Measurements from ENCODE around the gene TSPAN9. TPM values are rescaled to one million over a fixed set of nuclear protein-coding genes. Genes with fewer than 3 reads are reported as not detected.

Gene TSPAN9
- total RNA-seq, 1 donor = 76.0 TPM

- H3K4me3 ChIP-seq (ENCODE audit: low read depth, low read length) = no peak overlapping the region
- TF ChIP-seq CTCF (IDR thresholded peaks at IDR 0.05; ENCODE audit: insufficient read depth, low read depth, low read length) = no peak
- DNase-seq (ENCODE audit: low read depth) = no peak
Measured at GRCh38 chr12:3083921-3084347, 6.8 kb downstream of the TSPAN9 start.

DNA sequence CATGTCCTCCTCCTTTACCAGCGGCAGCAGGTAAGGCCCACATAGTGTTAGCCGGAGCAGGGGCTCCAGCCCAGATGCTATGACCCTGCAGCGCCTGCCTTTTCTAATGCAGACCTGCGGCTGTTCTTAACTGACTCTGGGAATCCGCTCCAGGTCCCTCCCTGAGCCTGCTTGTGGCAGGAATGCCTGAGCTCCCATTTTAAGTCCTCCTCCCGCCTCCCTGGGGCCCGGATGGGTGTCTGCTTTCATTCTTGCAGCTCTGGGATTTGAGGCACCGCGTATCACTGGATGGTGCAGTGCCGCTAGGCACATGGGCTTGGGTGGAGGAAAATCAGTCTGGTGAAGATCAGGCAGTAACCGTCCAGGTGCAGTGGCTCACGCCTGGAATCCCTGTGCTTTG, 7.6 kb downstream of the TSPAN9 start:
- no peak overlapping the region for H3K4me3 ChIP-seq (ENCODE audit: low read depth, low read length)
- DNase-seq (ENCODE audit: low read depth) = no peak
- no peak for TF ChIP-seq CTCF (IDR thresholded peaks at IDR 0.05; ENCODE audit: insufficient read depth, low read depth, low read length)

GRCh38 chr12:3085341-3086139, 8.4 kb downstream of the TSPAN9 start:
- no peak for DNase-seq (ENCODE audit: low read depth)
- no peak for TF ChIP-seq CTCF (IDR thresholded peaks at IDR 0.05; ENCODE audit: insufficient read depth, low read depth, low read length)
- H3K4me3 ChIP-seq (ENCODE audit: low read depth, low read length) = no peak overlapping the region

DNA sequence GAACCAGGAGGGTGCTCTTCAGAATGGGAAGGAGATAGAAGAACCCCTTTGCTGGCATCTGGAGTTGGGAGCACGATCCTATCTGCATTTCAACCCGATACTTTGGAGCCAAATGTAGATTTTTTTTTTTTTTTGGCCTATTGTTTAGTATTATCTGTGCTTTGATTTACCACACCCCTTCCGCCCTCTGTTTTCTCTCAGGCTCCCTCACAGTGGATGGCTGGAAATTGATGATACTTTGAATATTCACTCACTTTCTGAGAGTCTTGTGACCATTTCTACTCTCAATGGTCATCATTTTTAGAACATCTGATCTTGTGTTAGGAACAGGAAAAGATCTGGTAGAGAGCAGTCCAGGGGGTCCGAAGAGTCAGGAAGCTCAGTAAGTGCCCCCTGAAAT, 9.0 kb downstream of the TSPAN9 start:
- no peak for TF ChIP-seq CTCF (IDR thresholded peaks at IDR 0.05; ENCODE audit: insufficient read depth, low read depth, low read length)
- DNase-seq (ENCODE audit: low read depth) = no peak
- H3K4me3 ChIP-seq (ENCODE audit: low read depth, low read length) = no peak overlapping the region

DNA sequence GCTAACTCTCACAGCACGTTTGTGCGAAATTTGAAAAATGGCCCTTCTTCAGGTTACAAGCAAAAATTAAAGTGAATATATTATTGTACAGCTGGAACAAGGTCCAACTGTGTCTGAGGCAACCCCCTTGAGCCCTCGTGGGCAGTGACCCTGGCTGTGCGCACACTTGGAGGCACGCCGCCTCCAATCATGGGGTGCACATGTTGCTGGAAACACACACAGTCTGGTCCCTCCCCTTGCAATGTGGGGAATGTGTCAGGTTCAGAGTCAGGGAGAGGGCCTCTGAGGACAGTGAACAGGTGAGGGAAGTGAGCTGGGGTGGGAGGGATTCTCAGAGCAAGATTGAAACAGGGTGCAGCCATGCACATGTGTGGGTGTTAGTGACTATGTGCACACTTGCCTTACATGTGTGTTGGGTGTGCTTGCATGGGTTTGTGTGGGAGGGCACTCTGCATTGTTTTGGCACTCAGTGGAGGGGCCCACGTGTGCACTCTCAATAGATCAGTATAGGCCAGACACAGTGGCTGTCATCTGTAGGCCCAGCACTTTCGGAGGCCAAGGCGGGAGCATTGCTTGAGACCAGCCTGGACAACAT, 9.6 kb downstream of the TSPAN9 start:
- TF ChIP-seq CTCF (IDR thresholded peaks at IDR 0.05; ENCODE audit: insufficient read depth, low read depth, low read length) = no peak
- no peak overlapping the region for H3K4me3 ChIP-seq (ENCODE audit: low read depth, low read length)
- no peak for DNase-seq (ENCODE audit: low read depth)

DNA sequence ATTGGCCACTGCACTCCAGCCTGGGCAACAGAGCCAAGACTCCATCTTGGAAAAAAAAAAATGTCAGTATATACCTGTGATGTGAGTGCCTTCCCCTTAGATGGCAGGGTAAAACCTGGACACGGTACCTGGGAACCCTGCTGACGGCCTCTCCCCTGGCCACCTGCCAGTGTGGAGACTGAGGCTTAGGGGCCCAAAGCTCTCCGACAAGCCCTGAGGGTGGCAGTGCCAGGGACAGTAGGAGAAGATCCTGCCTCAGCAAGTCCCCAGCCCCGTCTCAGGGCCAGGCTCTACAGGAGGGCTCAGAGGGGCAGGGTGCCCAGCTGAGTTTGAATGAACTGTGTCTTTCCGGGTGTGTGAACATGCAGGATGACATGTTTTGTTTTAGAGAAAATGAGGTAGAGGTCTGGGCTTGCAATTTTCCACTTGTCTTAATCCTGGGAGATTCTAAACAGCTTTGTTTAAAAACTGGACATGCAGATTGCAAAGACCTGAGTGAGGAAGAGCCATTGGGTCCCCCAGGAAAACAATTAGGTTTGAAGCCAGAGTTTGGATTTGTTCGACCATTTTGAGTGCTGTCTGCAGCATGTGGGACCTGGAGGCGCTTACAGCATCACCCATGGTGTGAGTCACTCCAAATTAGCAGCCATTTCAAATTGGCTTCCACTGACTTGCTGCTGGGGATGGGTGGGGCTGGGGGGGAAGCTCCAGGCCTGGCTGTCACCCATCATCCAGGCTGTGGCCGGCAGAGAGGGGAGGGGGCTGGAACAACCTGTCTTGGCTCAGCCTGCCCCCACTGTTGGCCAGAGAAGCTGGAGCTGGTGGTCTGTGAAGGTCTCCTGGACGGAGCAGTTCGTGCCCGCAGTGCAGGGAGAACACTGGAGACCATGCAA, 10.8 kb downstream of the TSPAN9 start:
- H3K4me3 ChIP-seq (ENCODE audit: low read depth, low read length) = no peak overlapping the region
- TF ChIP-seq CTCF (IDR thresholded peaks at IDR 0.05; ENCODE audit: insufficient read depth, low read depth, low read length) = no peak
- DNase-seq (ENCODE audit: low read depth) = no peak

All from fibroblast of villous mesenchyme (primary cell).